HFF-Myc (cell line): ENCODE data around the gene UBLCP1.
"Not testable (repeated sequence)": the region's sequence is repeated elsewhere in the genome, so short reads cannot be mapped to it uniquely, and the experiment has no call there.

Source experiments
- DNase-seq: peaks from one replicate; pipeline ENCODE4 v3.0.0-alpha.2; 2011; ENCODE audit warnings: low read depth; ENCODE audit errors: extremely low read depth
- H3K4me3 ChIP-seq: replicated peaks from 2 replicates; pipeline ENCODE4 v1.5.1; 2011; ENCODE audit warnings: low read depth, mild to moderate bottlenecking, control low read depth, low read length
- CTCF ChIP-seq: IDR thresholded peaks from 2 replicates; pipeline ENCODE4 v1.5.1; 2012; ENCODE audit warnings: mild to moderate bottlenecking, low read depth, low read length, control low read depth; ENCODE audit errors: missing control alignments

UBLCP1 gene

GRCh38 chr5:159294921-159295320, 31.8 kb downstream of the UBLCP1 start:
- no peak for DNase-seq
- no peak for TF ChIP-seq CTCF

GRCh38 chr5:159297300-159297699, 34.2 kb downstream of the UBLCP1 start:
- not testable (repeated sequence) for H3K4me3 ChIP-seq, DNase-seq

More at GRCh38 chr5:159294921-159295320, 31.8 kb downstream of the UBLCP1 start:
- no peak overlapping the region for H3K4me3 ChIP-seq

- DNase-seq, result no peak
- TF ChIP-seq CTCF, result no peak
Observed at GRCh38 chr5:159301466-159301865, 38.4 kb downstream of the UBLCP1 start.

GRCh38 chr5:159301929-159302860, 39.1 kb downstream of the UBLCP1 start:
- not testable (repeated sequence) for DNase-seq

More at GRCh38 chr5:159301466-159301865, 38.4 kb downstream of the UBLCP1 start:
- H3K4me3 ChIP-seq, result no peak overlapping the region

GRCh38 chr5:159303286-159303685, 40.2 kb downstream of the UBLCP1 start:
- TF ChIP-seq CTCF, result no peak
- no peak overlapping the region for H3K4me3 ChIP-seq
- DNase-seq, result no peak

More at GRCh38 chr5:159301929-159302860, 39.1 kb downstream of the UBLCP1 start:
- not testable (repeated sequence) for H3K4me3 ChIP-seq

- H3K4me3 ChIP-seq, result no peak overlapping the region
- TF ChIP-seq CTCF, result no peak
- DNase-seq, result no peak
Observed at GRCh38 chr5:159304961-159305595, 42.0 kb downstream of the UBLCP1 start.

- DNase-seq, result no peak
- TF ChIP-seq CTCF, result no peak
- H3K4me3 ChIP-seq, result no peak overlapping the region
Observed at GRCh38 chr5:159309689-159310433, 46.8 kb downstream of the UBLCP1 start.
